Fibroblast of skin of back (primary cell): ENCODE data around the gene RNF25.
A peak's percentile ranks its signal among the peaks of the same experiment; 100 is the strongest.

Experiments used
- DNase-seq: peaks from one replicate; pipeline ENCODE4 v3.0.0-alpha.2; 2013

The RNF25 gene

GRCh38 chr2:218622606-218623365 lies 49.0 kb downstream of the RNF25 start:
- DNase-seq: peak; percentile 42

- DNase-seq: no peak
Observed at GRCh38 chr2:218621007-218621406, 50.8 kb downstream of the RNF25 start.

GRCh38 chr2:218618102-218618860 lies 53.5 kb downstream of the RNF25 start:
- DNase-seq: peak; percentile 26

GRCh38 chr2:218615868-218616315 lies 55.9 kb downstream of the RNF25 start:
- DNase-seq: no peak
